Lower leg skin (tissue), 3 donors: ENCODE data around the gene MYL4.

Experiments
- POLR2A ChIP-seq, 2 donors: fragments of 450-650 bp; IDR thresholded peaks; one replicate each; pipeline ENCODE4 v1.6.1; 2016 to 2017; ENCODE audit warnings: antibody characterized with exemption in 2 of 2, mild to moderate bottlenecking in 1 of 2, moderate library complexity in 1 of 2
- TF ChIP-seq, protein P1 (sequence below), 3 donors: fragments of 450-650 bp; IDR thresholded peaks; one replicate each; pipeline ENCODE4 v1.5.1; 2016; ENCODE audit warnings: antibody characterized with exemption in 3 of 3, mild to moderate bottlenecking in 3 of 3, moderate library complexity in 2 of 3

DNA sequence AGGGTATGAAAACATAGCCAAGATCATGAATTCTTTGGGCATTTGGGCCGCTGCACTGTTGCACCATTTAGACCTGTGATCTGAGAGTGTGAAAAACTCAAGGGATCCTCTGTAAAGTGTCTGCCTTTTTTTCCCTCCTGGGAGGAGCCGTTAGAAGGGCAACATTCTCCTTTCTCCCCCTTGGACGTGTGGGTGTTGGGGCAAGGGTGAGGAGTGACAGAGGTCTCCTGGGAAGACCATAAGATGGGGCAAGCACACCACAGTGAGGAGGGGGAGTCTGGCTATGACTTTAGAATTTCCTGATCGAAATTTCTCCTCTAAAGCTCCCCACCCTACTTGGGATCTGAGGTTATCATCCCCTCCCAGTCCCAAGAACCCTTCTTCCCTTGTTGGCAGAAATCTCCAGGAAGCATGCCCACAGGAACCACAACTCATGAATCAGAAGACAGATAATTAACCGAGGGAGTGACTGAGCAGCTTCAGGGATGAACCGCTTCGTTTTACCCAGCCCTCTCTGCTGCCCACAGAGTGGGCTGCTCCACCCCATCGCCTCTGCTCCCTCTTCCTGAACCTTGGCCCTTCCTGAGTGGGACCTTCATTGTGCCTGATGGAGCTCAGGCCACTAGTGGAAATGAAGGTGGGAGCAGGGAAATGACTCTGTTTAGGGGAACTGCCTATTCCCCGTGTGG is 48.6 kb downstream of the MYL4 start:
- TF ChIP-seq, protein P1, sequence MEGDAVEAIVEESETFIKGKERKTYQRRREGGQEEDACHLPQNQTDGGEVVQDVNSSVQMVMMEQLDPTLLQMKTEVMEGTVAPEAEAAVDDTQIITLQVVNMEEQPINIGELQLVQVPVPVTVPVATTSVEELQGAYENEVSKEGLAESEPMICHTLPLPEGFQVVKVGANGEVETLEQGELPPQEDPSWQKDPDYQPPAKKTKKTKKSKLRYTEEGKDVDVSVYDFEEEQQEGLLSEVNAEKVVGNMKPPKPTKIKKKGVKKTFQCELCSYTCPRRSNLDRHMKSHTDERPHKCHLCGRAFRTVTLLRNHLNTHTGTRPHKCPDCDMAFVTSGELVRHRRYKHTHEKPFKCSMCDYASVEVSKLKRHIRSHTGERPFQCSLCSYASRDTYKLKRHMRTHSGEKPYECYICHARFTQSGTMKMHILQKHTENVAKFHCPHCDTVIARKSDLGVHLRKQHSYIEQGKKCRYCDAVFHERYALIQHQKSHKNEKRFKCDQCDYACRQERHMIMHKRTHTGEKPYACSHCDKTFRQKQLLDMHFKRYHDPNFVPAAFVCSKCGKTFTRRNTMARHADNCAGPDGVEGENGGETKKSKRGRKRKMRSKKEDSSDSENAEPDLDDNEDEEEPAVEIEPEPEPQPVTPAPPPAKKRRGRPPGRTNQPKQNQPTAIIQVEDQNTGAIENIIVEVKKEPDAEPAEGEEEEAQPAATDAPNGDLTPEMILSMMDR (IDR thresholded peaks at IDR 0.05), result no peak
- TF ChIP-seq POLR2A (IDR thresholded peaks at IDR 0.05), result no peak
